Globus pallidus (tissue), 1 donor: ENCODE data around the gene HSPG2.

Experiments
- DNase-seq: peaks from one replicate; pipeline ENCODE4 v3.0.0-alpha.2; 2015; ENCODE audit warnings: low spot score

The HSPG2 gene

GRCh38 chr1:21898326-21899200 lies 38.5 kb downstream of the HSPG2 start:
- no peak for DNase-seq

- DNase-seq: no peak
Observed at GRCh38 chr1:21897844-21898243, 39.3 kb downstream of the HSPG2 start.

- DNase-seq: no peak
Observed at GRCh38 chr1:21896652-21897532, 40.2 kb downstream of the HSPG2 start.

- no peak for DNase-seq
Observed at GRCh38 chr1:21896026-21896425, 41.1 kb downstream of the HSPG2 start.

GRCh38 chr1:21894034-21894881 lies 42.9 kb downstream of the HSPG2 start:
- DNase-seq: no peak

GRCh38 chr1:21893046-21893805 lies 43.9 kb downstream of the HSPG2 start:
- no peak for DNase-seq

- no peak for DNase-seq
Observed at GRCh38 chr1:21891621-21892479, 45.3 kb downstream of the HSPG2 start.

GRCh38 chr1:21891081-21891480 lies 46.0 kb downstream of the HSPG2 start:
- DNase-seq: no peak

GRCh38 chr1:21888500-21888899 lies 48.6 kb downstream of the HSPG2 start:
- no peak for DNase-seq

GRCh38 chr1:21887796-21888195 lies 49.3 kb downstream of the HSPG2 start:
- DNase-seq: no peak

GRCh38 chr1:21887216-21887736 lies 49.8 kb downstream of the HSPG2 start:
- DNase-seq: no peak

- no peak for DNase-seq
Observed at GRCh38 chr1:21886486-21887215, 50.5 kb downstream of the HSPG2 start.

GRCh38 chr1:21885236-21886037 lies 51.7 kb downstream of the HSPG2 start:
- no peak for DNase-seq

- no peak for DNase-seq
Observed at GRCh38 chr1:21884456-21885235, 52.5 kb downstream of the HSPG2 start.

- DNase-seq: no peak
Observed at GRCh38 chr1:21882721-21883415, 54.2 kb downstream of the HSPG2 start.

- DNase-seq: no peak
Observed at GRCh38 chr1:21881250-21881649, 55.9 kb downstream of the HSPG2 start.

GRCh38 chr1:21880619-21880970 lies 56.5 kb downstream of the HSPG2 start:
- DNase-seq: no peak
